GM10266 (cell line): ENCODE data around the gene AHCYL2.
"Not testable (repeated sequence)": the region's sequence is repeated elsewhere in the genome, so short reads cannot be mapped to it uniquely, and the experiment has no call there.

Source experiments
- DNase-seq: peaks from one replicate; pipeline ENCODE4 v3.0.0; 2012; ENCODE audit errors: extremely low spot score
- CTCF ChIP-seq: IDR thresholded peaks from 2 replicates; pipeline ENCODE4 v1.5.1; 2012; ENCODE audit warnings: mild to moderate bottlenecking, low read depth; ENCODE audit not compliant: control insufficient read depth, insufficient read depth; ENCODE audit errors: missing control alignments

The AHCYL2 gene

GRCh38 chr7:129210256-129210988, 14.4 kb upstream of the AHCYL2 start:
- peak; percentile 93 for TF ChIP-seq CTCF
- DNase-seq = peak; percentile 88

- no peak for TF ChIP-seq CTCF
- no peak for DNase-seq
Observed at GRCh38 chr7:129210989-129211312, 13.9 kb upstream of the AHCYL2 start.

GRCh38 chr7:129212126-129212525, 12.7 kb upstream of the AHCYL2 start:
- DNase-seq = no peak
- no peak for TF ChIP-seq CTCF

GRCh38 chr7:129212596-129212995, 12.2 kb upstream of the AHCYL2 start:
- DNase-seq = no peak
- no peak for TF ChIP-seq CTCF

GRCh38 chr7:129213828-129214227, 11.0 kb upstream of the AHCYL2 start:
- peak; percentile 62 for DNase-seq
- peak; percentile 51 for TF ChIP-seq CTCF

GRCh38 chr7:129215691-129216090, 9.1 kb upstream of the AHCYL2 start:
- not testable (repeated sequence) for DNase-seq

GRCh38 chr7:129216101-129216715, 8.6 kb upstream of the AHCYL2 start:
- not testable (repeated sequence) for DNase-seq

- DNase-seq = not testable (repeated sequence)
Observed at GRCh38 chr7:129216821-129217416, 7.9 kb upstream of the AHCYL2 start.
